Keratinocyte (primary cell): ENCODE data around the gene PRSS8.

Experiments
- CTCF ChIP-seq, 3 experiments: IDR thresholded peaks in 1 of 3; conservative IDR thresholded peaks in 1 of 3; optimal IDR thresholded peaks in 1 of 3; 2 replicates in 2 of 3; 3 replicates in 1 of 3; pipeline versions ENCODE3 to v1.5.1; 2011; ENCODE audit warnings: low read length in 3 of 3, mild to moderate bottlenecking in 3 of 3, moderate library complexity in 2 of 3, control low read depth in 1 of 3, inconsistent platforms in 1 of 3; ENCODE audit not compliant: insufficient read depth in 2 of 3; ENCODE audit errors: extremely low read depth in 1 of 3
- EZH2 ChIP-seq: IDR thresholded peaks from one replicate; pipeline ENCODE4 v1.6.1; 2012; ENCODE audit warnings: inconsistent platforms, mild to moderate bottlenecking, low read length, moderate library complexity

DNA sequence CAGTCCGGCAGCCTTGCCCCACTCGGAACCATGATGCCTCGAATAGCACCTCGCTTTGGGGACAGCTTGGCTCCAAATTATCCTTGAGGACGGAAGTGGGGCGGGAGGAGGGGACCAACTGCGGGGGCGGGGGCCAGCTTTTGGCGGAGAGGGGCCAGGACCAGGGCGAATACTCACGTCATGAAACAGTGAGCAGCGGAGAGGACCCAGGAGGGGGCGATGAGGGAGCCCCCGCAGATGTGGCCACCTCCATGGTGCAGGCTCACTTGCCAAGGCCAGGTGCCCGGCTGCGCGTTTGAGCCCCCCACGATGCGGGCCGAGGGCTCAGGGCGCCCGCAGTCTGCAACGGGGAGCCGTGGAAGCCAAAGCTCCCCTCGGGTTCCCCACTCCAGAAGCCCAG is 13.4 kb upstream of the PRSS8 start:
- TF ChIP-seq CTCF (optimal IDR thresholded peaks at IDR 0.05 in 1 of 3, IDR thresholded peaks at IDR 0.05 in 1 of 3, conservative IDR thresholded peaks at IDR 0.05 in 1 of 3; ENCODE audit: extremely low read depth in 1 of 3, insufficient read depth in 2 of 3, low read length in 3 of 3) (no peak), EZH2 (no peak)
